PFSK-1 (cell line): Measurements from ENCODE around the gene NR0B2.

Experiments used
- POLR2AphosphoS5 ChIP-seq: IDR thresholded peaks from 2 replicates; pipeline ENCODE4 v1.6.1; 2012; ENCODE audit warnings: low read depth, mild to moderate bottlenecking, control low read depth, low read length, moderate library complexity
- SIN3A ChIP-seq: IDR thresholded peaks from 2 replicates; pipeline ENCODE4 v1.6.1; 2012; ENCODE audit warnings: mild to moderate bottlenecking, low read length, moderate library complexity, borderline replicate concordance; ENCODE audit not compliant: insufficient read depth
- TF ChIP-seq, protein P1 (sequence below), 2 experiments: IDR thresholded peaks; 2 replicates each; pipeline versions ENCODE4 v1.6.1 to v1.8.0; 2011 to 2012; ENCODE audit warnings: low read depth in 2 of 2, low read length in 2 of 2, control low read depth in 1 of 2, inconsistent platforms in 1 of 2, mild to moderate bottlenecking in 1 of 2, moderate library complexity in 1 of 2; ENCODE audit not compliant: insufficient read depth in 1 of 2

DNA sequence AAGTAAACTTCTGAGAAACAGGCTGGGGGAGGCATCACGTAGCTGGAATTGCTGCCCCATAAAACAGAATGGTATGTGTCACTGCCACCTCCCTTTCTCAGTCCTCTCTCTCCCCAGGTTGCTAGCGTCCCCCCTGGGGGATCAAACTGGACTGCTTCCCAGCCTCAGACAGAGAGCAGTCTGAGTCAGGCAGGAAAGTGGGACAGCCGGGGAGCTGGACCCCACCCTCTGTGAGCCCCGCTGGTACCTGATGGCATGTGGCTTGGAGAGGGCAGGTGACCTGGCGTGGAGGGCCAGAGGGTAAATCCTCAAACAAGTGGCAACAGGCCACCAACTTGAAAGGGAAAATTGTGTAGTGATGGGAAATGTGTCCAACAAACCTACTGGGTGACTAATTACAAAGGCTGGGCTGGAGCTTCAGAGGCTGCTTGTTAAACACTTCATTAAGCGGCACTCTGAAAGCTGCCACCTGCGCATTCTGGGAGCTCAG lies 51.8 kb downstream of the NR0B2 start:
- TF ChIP-seq POLR2AphosphoS5 (no peak), SIN3A (no peak)
- TF ChIP-seq, protein P1, sequence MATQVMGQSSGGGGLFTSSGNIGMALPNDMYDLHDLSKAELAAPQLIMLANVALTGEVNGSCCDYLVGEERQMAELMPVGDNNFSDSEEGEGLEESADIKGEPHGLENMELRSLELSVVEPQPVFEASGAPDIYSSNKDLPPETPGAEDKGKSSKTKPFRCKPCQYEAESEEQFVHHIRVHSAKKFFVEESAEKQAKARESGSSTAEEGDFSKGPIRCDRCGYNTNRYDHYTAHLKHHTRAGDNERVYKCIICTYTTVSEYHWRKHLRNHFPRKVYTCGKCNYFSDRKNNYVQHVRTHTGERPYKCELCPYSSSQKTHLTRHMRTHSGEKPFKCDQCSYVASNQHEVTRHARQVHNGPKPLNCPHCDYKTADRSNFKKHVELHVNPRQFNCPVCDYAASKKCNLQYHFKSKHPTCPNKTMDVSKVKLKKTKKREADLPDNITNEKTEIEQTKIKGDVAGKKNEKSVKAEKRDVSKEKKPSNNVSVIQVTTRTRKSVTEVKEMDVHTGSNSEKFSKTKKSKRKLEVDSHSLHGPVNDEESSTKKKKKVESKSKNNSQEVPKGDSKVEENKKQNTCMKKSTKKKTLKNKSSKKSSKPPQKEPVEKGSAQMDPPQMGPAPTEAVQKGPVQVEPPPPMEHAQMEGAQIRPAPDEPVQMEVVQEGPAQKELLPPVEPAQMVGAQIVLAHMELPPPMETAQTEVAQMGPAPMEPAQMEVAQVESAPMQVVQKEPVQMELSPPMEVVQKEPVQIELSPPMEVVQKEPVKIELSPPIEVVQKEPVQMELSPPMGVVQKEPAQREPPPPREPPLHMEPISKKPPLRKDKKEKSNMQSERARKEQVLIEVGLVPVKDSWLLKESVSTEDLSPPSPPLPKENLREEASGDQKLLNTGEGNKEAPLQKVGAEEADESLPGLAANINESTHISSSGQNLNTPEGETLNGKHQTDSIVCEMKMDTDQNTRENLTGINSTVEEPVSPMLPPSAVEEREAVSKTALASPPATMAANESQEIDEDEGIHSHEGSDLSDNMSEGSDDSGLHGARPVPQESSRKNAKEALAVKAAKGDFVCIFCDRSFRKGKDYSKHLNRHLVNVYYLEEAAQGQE (IDR thresholded peaks at IDR 0.05; ENCODE audit: insufficient read depth in 1 of 2, low read depth in 2 of 2, low read length in 2 of 2) = no peak
